CD4-positive, alpha-beta T cell treated with Interleukin-4 for 4 hours (primary cell): Measurements from ENCODE around the gene RALGAPA2.

ENCODE experiments used
- DNase-seq: peaks from one replicate; pipeline ENCODE4 v3.0.0-alpha.2; 2020

Gene RALGAPA2

DNA sequence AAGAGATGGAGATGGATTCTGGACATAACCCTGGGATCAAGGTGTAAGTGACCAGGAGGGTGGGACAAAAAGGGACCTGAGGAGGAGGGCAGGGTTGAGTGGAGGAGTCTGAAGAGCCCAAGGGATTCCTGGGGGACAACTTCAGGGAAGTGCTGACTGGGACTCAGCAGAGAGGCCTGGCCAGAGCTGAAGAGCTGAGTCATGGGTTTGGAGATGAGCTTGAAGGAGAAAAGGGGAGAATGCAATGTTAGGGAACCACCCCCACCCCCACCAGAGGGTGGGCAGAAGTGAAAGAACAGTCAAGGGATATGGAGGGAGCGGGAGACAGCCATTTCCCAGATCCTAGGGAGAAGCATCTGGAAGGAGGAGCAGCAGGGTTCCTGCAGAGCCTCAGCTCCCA, 289.3 kb downstream of the RALGAPA2 start:
- DNase-seq = no peak

DNA sequence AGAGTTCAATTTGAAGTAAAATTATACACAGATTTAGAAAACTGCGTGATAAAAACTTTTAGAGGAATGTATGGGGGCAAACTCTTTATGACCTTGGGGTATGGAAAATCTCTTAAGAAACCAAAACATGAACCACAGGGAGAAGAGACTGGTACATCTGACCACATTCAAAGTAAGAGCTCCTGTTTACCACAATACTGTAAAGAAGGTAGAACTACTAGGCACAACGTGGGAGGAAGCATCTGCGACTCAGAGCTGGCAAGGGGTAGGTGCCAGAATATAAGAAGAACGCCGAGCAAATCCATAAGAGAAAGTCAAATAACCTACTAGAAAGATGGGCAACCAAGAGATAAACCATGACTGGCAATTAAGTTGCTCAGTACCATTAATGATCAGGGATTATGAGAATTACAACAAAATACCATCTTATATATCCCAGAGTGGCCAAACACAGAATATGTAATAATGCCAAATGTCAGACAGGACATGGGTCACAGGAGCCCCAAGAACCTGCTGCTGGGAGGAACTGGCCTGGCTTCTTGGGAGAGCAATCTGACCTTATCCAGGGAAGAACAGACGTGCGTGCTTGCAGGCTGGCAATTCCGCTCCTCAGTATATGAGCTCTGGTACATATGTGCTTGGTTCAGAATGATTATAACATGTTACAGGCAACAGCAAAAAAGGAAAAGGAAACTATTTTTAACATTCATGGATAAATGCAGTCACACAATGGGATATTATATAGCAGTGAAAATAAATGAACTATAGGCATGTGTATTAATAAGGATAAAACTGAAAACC, 294.4 kb downstream of the RALGAPA2 start:
- no peak for DNase-seq

- DNase-seq = no peak
Observed at GRCh38 chr20:20415321-20415720, 297.1 kb downstream of the RALGAPA2 start.

- DNase-seq = no peak
Observed at GRCh38 chr20:20414640-20415220, 297.7 kb downstream of the RALGAPA2 start.

GRCh38 chr20:20413810-20414281, 298.6 kb downstream of the RALGAPA2 start:
- no peak for DNase-seq

DNA sequence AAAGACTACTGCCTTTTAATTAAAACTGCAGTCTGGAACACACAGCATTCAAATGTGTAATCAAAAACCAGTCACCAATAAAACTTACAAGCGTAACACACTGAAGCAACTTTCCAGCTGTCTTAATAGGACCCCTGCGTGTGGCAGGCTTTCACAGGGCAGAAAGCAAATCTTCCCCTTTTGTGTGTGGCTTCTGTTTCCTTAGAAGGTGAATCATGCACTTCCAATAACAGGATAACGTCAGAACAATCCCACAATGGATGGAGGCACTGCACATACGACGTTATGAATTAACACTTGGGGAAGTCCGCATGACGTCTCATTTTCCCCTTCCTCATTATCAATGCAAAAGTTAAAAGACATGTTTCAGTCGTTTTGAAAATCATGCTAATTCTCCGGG, 299.7 kb downstream of the RALGAPA2 start:
- DNase-seq = no peak

DNA sequence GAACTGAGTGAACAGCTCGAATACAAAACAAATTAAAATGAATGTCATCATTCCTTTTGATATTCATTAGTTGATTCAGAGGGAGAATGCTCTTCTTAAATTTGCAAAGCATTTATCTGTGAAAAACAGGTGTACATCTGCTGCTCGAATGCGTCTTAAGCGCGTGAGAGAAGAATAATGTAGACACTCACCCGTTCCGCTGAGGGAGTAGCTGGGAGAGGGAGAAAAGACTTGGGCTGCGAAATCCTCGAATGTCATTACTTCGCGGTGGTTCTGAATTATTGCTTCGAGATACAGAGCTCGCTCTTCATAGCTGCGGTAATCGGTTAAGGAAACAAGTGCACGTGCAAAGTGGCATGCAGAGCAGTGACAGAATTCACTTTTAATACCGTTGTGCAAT, 300.6 kb downstream of the RALGAPA2 start:
- DNase-seq = no peak

DNA sequence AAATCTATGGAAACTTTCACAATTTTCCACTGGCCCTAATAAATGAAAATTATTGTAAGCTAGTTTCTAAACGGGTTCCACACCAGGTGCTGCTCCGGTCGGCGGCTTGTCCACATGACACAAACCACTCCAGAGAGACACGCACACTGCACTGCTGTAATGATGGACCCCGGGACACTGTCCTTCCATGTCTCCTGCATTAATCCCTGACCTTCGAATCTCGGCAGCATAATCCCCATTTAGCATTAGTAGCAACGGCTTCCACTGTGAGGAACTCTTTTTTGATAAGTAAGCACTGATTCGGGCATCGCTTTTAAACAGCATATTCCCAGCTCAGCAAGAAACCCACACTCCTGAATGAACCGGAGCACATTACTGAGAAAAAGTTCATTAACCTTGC, 301.0 kb downstream of the RALGAPA2 start:
- DNase-seq = no peak

GRCh38 chr20:20410678-20411077, 301.8 kb downstream of the RALGAPA2 start:
- no peak for DNase-seq

DNA sequence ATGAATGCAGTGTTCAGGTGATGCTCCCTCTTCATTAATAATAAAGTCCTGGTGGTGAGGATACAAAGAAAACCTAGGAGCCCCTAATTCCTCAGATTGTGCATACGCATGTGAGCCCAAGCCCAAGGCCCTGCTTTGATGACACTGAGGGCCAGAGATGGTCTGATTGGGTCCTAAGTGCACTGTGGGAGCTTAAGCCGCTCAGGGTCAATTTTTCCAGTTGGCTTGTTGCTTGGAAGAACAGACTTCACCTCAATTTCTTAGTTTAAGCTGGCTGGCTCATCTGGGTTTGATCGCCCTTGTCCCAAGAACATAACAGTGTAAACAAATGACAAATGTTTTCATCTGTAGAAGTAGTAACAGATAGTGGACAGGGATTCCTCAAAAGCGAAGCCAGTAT, 303.1 kb downstream of the RALGAPA2 start:
- DNase-seq = no peak

- DNase-seq = no peak
Observed at GRCh38 chr20:20407891-20408805, 304.3 kb downstream of the RALGAPA2 start.

- no peak for DNase-seq
Observed at GRCh38 chr20:20406306-20406705, 306.1 kb downstream of the RALGAPA2 start.

DNA sequence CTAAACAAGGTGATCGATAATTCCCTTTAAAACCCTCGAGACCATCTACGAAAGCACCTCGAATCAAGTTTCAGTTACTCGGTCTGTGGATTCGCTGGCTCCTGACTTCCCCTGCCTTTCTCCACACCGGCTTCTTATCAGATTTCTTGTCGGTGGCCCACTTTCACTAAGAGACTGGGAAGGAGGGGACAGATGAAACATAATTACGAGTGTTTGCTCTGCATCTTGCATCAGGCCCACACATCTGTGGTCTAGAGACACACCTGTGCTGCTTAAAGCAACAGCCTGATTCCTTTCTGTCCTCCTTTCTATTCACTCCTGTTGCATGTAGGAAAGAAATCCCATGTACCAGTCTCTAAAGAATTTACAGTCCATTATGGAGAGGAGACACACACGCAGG, 306.8 kb downstream of the RALGAPA2 start:
- DNase-seq = no peak

GRCh38 chr20:20404633-20405032, 307.8 kb downstream of the RALGAPA2 start:
- no peak for DNase-seq

DNA sequence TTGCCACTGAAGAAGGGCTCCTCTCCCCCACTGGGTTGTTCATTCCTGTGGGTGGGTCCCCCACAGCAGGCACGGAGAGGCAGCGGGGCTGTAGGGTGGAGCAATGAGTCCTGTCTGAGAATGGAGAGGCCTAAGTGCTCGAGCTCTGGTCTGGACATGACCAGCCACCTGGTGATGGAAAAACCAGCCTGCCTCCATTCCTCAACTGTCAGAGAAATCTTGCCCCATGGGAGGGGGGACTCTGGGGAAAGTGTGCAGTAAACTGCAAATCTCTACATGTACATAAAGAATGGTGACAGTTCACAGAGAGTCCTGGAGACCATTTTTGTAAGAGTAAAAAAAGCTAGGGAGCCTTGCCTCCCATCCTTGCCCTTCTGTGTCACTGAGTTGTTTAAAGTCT, 310.5 kb downstream of the RALGAPA2 start:
- no peak for DNase-seq

DNA sequence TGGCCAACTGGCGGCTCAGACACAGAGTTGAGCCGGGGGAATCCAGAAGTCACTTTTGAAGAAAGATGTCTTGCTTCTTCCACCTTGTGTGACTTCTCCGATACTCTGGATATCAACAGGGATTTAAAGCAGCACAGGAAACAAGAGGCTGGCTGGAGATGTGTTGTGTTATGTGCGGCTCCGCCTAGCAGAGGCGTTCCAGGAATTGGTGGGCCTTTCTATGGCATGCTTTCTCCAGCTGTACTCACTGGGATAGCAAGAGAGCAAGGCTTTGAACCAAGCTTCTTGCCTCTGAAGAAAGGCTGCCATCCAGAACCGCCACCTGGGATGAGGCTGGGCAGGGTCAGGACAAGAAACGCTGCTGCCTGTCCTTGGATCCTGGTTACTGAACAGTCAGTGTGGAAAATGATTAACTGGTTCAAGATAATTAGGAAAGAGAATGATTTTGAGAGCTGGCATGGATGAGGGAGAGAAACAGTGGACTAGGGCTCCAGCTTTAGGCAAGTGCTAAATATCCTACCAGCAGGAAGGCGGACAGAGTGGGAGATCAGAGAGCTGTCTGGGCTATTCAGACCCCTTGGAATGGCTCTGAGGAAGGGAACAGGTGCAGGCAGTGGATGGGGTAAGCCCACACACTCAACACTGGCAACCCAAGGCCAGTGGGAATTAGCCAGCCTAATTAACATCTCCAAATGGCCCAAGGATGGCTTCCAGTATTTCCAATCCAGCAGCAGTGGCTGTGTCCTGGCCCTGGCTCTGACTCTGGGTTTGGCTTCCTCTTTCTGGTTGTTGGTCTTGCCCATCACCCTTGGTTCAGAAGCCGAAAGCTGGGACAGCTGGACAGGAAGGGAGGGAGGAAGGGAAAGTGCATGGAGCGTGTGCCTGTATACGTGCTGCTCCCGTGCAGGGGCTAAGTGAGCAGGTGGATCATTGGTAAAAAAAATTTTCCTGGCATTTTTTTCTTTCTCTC, 312.6 kb downstream of the RALGAPA2 start:
- DNase-seq = no peak

DNA sequence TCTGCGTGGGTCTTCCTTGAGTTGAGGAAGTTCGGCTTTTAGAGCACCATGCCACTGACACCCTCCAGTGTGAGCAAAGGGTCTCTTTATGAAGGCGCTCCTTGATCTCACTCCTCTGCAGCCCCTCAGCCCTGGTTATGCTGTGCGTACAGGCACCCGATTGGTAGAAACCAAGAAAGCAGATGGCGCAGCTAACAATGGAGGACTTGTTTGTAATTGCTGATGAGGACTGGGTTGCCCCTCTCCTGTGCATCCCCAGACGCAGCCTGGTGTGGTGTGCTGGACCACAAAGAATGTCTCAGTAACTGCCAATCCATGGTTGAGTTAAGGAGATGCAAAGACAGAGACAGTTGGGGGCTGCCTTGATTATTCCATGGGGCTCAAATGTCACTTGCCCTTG, 314.3 kb downstream of the RALGAPA2 start:
- DNase-seq = no peak

DNA sequence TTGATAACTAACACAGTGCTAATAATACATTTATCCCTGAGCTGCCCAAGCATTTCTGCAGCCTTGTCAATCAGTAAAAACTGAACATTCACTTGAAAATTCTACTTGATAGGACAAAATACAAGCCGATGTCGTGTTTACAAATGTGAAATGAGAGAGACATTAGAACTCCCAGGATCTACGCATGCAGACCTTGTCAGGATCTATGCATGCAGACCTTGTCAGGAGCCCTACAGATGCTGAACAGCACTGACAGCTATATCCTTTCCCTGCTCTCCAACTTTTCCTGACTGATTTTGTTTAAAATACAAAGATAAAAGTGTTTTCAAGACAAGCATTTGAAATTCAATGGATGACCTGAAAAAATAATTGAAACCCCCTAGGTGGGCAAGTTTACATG, 315.6 kb downstream of the RALGAPA2 start:
- no peak for DNase-seq

DNA sequence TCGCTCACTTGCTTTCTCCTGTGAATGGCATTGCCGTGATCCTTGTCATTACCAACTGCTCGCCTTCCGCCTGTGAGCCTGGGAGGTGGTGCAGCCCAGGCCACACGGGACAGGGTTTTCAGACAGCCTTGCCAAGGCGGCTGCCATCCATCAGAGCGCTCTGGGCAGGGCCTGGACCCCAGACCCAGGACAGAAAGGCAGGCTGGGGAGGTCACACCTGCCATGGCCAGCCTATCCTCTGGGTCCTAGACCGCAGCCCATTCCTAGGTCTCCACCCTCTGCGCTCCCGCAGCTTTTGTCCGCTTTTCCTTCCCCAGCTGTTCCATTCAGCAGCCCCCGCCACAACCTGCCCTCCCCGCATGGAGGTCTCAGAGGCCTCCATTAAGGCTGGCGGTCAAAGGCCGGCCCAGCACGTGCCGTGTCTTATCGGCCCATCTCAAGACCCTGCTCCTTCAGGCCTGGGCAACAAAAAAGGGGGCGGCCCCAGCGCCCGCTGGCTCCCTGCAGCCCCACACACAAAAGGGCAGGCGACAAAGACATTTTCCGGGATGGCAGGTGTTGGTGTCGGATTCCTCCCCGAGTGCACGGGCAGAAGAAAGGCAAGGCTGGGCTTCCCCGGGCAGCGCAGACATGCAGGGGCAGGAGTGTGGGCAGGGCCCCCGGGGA, 316.4 kb downstream of the RALGAPA2 start:
- no peak for DNase-seq

GRCh38 chr20:20395087-20395486, 317.4 kb downstream of the RALGAPA2 start:
- DNase-seq = no peak

GRCh38 chr20:20393207-20394120, 319.0 kb downstream of the RALGAPA2 start:
- no peak for DNase-seq
